Body of pancreas (tissue), 4 donors: ENCODE results near the gene NOSTRIN.

Experiments used
- POLR2A ChIP-seq, 3 donors: fragments of 450-650 bp; IDR thresholded peaks; one replicate each; pipeline ENCODE4 v1.6.1; 2016; ENCODE audit warnings: antibody characterized with exemption in 3 of 3, mild to moderate bottlenecking in 2 of 3
- TF ChIP-seq, protein P1 (sequence below), 7 experiments: fragments of 450-650 bp in 4 of 7; fragments of 200-600 bp in 3 of 7; sonication (generic) in 3 of 7; IDR thresholded peaks; one replicate each; pipeline ENCODE4 v1.5.1; 2016 to 2019; ENCODE audit warnings: antibody characterized with exemption in 7 of 7

DNA sequence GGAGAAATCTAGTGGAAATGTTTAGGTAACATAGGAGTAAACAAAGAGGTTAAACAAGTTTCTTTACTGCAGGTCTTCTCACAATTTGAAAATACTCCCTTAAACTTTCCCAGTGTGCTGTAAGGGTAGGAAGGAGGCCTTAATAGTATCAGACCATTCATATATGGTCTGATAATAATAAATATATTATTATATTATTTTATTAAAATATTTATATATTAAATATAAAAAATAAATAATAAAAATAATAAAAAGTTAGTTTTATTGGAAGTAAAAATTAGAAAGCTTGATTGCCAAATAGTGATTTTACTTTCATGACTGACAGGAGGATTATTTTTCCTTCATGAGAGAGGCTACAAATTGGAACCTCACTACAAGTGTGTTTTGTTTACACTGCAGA lies 7.1 kb downstream of the NOSTRIN start:
- TF ChIP-seq, protein P1, sequence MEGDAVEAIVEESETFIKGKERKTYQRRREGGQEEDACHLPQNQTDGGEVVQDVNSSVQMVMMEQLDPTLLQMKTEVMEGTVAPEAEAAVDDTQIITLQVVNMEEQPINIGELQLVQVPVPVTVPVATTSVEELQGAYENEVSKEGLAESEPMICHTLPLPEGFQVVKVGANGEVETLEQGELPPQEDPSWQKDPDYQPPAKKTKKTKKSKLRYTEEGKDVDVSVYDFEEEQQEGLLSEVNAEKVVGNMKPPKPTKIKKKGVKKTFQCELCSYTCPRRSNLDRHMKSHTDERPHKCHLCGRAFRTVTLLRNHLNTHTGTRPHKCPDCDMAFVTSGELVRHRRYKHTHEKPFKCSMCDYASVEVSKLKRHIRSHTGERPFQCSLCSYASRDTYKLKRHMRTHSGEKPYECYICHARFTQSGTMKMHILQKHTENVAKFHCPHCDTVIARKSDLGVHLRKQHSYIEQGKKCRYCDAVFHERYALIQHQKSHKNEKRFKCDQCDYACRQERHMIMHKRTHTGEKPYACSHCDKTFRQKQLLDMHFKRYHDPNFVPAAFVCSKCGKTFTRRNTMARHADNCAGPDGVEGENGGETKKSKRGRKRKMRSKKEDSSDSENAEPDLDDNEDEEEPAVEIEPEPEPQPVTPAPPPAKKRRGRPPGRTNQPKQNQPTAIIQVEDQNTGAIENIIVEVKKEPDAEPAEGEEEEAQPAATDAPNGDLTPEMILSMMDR (IDR thresholded peaks at IDR 0.05) = no peak
- TF ChIP-seq POLR2A (IDR thresholded peaks at IDR 0.05) = no peak
